GM18526 (cell line): ENCODE results near the gene CREBRF.

Experiments
- POLR2A ChIP-seq: IDR thresholded peaks from 3 replicates; pipeline ENCODE4 v1.6.1; 2011; ENCODE audit not compliant: insufficient read length; ENCODE audit errors: extremely low read depth

CREBRF gene

DNA sequence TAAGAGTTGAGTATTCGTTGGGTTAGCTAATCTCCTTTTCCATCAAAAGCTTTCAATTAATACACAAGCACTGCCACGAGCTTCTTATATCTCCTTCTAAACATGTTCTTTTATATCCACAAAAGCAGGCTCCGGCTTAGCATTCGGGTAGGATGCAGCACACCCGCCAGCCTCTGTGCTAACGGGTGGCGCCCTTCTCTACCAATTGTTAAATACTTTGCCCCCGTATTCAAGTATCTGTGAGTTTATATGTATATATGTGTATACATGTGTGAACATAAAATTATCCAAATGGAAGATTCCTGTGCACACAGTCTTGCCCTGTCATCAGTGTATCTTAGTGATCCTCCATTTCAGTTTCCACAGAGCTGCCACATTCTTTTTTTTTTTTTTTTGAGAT lies 116.0 kb downstream of the CREBRF start:
- TF ChIP-seq POLR2A = no peak

DNA sequence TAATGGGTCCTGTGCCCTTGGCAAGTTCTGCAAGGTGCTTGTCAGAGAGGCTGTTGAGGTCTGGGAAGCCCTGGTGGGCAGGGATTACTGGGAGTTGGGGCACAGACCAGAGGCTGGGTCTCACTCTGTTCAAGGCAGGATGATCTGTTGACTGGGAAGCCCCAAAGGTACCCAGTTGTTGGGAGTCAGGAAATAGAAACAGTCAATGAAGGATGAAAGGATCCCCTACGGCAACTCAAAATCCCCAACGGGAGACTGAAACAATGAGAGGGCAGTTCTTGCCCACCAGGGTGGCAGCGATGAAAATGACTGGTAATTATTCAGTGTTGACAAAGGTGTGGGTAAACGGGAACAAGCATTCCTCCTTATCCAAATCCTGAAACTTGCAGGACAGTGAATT lies 119.4 kb downstream of the CREBRF start:
- no peak for TF ChIP-seq POLR2A

DNA sequence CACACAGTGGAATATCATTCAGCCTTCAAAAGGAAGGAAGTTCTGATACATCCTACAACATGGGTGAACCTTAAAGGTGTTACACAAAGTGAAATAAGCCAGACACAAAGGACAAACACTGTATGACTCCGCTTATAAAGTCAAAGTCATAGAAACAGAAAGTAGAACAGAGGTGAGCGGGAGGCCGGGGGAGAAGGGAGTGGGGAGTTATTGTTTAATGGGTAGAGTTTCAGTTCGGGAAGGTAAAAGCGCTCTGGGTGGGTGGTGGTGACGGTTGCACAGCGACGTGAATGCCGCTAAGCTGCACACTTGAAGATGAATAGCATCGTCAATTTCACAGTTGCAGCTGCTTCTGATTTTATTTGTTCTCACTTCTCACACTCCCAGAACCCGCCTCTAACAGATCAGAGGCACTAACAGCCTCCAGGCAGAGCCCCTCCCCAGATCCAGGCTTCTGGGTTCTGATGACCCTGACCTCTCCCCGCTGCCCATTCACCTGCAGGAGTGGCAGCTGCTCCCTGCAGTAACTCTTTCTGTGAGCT lies 122.3 kb downstream of the CREBRF start:
- TF ChIP-seq POLR2A = no peak

DNA sequence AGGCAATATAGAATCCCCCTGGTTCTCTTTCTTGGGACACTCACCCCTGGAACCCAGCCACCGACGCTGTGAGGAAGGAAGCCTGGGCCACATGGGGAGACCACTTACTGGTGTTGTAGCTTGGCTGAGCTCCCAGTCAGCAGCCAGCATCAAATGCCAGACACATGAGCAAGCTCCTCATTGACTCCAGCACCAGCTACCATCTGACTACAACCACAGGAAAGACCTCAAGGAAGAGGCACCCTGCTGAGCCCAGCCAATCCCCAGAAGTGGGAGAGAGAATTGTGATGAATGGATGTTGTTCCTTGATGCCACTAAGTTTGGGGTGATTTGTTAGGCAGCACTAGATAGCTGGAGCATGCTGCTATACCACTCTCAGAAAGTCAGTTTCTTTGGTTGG lies 124.2 kb downstream of the CREBRF start:
- no peak for TF ChIP-seq POLR2A

DNA sequence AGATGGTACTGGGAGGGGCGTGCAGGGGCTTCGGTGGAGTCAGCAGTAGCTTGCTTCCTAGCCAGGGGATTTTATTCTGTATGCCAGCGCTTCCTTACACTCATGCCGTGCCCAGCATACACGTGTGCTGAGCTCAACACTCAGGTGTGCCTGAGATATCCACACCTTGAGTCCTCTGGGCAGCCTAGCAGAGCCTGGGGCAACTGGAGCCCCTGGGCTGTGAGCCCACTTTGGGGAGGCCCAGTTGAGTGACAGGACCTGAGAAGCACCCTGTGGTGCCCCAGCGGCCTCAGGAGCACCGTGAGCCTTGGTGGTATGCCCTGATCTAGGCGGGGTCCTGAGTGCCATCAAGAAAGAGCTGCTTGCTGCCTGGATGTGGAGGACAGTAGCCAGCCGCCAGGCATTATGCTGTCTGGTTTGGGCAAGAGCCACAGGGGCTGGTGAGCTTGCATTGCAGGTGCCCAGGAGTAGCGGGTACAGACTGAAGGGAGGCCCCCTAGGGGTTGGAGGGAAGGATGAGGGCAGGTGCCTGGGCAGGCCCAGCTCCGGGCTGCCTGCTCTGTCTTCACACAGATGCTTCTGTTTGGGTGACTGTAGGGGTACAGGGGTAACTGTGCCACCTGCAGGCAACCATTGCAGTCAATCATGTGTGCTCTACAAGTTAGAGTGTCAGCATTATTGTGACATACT lies 131.0 kb downstream of the CREBRF start:
- TF ChIP-seq POLR2A = no peak

DNA sequence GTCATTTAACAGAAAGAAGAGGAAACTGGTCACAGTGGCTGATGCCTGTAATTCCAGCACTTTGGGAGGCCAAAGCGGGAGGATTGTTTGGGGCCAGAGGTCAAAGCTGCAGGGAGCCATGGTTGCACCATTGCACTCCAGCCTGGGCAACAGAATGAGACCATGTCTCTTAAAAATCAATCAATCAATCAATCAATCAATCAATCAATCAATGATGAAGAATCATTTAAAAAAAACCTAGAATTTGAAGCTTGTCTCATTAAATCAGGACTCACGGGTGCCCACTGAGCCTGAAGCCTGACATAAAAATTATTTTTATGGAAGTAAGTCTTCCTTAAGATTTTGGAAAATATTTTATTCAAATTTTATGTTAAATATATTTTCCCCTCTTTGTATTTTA lies 132.1 kb downstream of the CREBRF start:
- no peak for TF ChIP-seq POLR2A
